Ishikawa (cell line): ENCODE measurements around the gene ZDHHC11.

Experiments used
- CEBPB ChIP-seq: IDR thresholded peaks from 2 replicates; pipeline ENCODE4 v1.6.1; 2012
- CREB1 ChIP-seq: IDR thresholded peaks from 2 replicates; pipeline ENCODE4 v1.6.1; 2012; ENCODE audit warnings: low read depth
- EGR1 ChIP-seq: IDR thresholded peaks from 2 replicates; pipeline ENCODE4 v1.6.1; 2012
- EP300 ChIP-seq: IDR thresholded peaks from 2 replicates; pipeline ENCODE4 v1.6.1; 2012; ENCODE audit warnings: borderline replicate concordance
- FOXM1 ChIP-seq: IDR thresholded peaks from 2 replicates; pipeline ENCODE4 v1.6.1; 2012; ENCODE audit warnings: low read depth, borderline replicate concordance
- NFIC ChIP-seq: IDR thresholded peaks from 2 replicates; pipeline ENCODE4 v1.6.1; 2012
- RAD21 ChIP-seq: IDR thresholded peaks from 2 replicates; pipeline ENCODE4 v1.6.1; 2012; ENCODE audit warnings: low read depth
- TAF1 ChIP-seq: IDR thresholded peaks from 2 replicates; pipeline ENCODE4 v1.6.1; 2012; ENCODE audit warnings: low read depth, mild to moderate bottlenecking
- TCF12 ChIP-seq: IDR thresholded peaks from 2 replicates; pipeline ENCODE4 v1.6.1; 2012; ENCODE audit warnings: low read depth
- TEAD4 ChIP-seq: IDR thresholded peaks from 2 replicates; pipeline ENCODE4 v1.6.1; 2012
- YY1 ChIP-seq: IDR thresholded peaks from 2 replicates; pipeline ENCODE4 v1.6.1; 2012; ENCODE audit warnings: low read depth
- ZBTB7A ChIP-seq: IDR thresholded peaks from 2 replicates; pipeline ENCODE4 v1.6.1; 2012; ENCODE audit warnings: low read depth
- TF ChIP-seq, protein P1 (sequence below): IDR thresholded peaks from 2 replicates; pipeline ENCODE4 v1.6.1; 2012
- TF ChIP-seq, protein P2 (sequence below): IDR thresholded peaks from 2 replicates; pipeline ENCODE4 v1.6.1; 2012
- TF ChIP-seq, protein P3 (sequence below): IDR thresholded peaks from 2 replicates; pipeline ENCODE4 v1.6.1; 2012; ENCODE audit warnings: low read depth, mild to moderate bottlenecking

ZDHHC11 gene

DNA sequence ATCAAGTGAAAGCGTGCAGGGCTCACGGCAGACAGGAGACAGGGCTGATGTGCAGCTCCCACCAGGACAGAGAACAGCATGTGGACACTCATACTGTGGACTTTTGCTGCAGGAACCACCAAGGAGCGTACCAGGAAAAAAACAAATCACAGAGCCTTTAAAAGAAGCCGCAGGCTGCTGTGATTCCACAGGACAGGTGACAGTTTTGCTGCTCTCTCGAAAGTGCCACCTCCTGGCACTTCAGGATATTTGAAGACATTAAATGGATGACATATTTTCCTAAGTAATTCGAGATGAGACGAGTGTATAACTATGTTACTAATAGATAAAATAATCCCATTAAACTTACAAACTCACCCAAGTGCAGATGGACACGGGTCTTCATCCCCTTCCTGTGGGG is 29.3 kb downstream of the ZDHHC11 start:
- TF ChIP-seq EP300 = no peak
- no peak for TF ChIP-seq TEAD4
- TF ChIP-seq CREB1 = no peak

DNA sequence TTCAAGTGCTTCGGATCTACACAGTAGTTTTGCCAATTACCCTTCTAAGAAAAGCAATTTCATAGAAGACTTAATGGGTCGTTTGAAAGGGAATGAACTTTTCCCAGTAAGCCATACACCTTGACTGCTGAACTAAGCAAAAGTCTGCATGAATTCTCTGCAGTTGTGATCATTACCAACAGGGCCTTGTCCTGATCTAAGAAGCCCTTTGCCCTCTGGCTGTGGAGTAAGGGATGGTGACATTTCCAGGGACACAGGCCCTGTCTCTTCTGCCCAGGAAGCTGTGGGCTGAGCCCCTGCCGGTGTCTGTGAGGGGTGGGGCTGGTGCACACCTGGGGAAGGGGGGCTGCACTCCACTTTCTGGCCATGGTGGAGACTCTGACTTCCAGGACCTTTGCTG is 30.5 kb downstream of the ZDHHC11 start:
- TF ChIP-seq FOXM1 (no peak), YY1 (no peak), TCF12 (no peak), TAF1 (no peak), CEBPB (no peak), NFIC (no peak), ZBTB7A (no peak), TEAD4 (no peak), EGR1 (no peak), RAD21 (no peak), EP300 (no peak), CREB1 (no peak)
- TF ChIP-seq, protein P1, sequence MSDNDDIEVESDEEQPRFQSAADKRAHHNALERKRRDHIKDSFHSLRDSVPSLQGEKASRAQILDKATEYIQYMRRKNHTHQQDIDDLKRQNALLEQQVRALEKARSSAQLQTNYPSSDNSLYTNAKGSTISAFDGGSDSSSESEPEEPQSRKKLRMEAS = no peak
- TF ChIP-seq, protein P2, sequence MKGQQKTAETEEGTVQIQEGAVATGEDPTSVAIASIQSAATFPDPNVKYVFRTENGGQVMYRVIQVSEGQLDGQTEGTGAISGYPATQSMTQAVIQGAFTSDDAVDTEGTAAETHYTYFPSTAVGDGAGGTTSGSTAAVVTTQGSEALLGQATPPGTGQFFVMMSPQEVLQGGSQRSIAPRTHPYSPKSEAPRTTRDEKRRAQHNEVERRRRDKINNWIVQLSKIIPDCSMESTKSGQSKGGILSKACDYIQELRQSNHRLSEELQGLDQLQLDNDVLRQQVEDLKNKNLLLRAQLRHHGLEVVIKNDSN = no peak
- TF ChIP-seq, protein P3, sequence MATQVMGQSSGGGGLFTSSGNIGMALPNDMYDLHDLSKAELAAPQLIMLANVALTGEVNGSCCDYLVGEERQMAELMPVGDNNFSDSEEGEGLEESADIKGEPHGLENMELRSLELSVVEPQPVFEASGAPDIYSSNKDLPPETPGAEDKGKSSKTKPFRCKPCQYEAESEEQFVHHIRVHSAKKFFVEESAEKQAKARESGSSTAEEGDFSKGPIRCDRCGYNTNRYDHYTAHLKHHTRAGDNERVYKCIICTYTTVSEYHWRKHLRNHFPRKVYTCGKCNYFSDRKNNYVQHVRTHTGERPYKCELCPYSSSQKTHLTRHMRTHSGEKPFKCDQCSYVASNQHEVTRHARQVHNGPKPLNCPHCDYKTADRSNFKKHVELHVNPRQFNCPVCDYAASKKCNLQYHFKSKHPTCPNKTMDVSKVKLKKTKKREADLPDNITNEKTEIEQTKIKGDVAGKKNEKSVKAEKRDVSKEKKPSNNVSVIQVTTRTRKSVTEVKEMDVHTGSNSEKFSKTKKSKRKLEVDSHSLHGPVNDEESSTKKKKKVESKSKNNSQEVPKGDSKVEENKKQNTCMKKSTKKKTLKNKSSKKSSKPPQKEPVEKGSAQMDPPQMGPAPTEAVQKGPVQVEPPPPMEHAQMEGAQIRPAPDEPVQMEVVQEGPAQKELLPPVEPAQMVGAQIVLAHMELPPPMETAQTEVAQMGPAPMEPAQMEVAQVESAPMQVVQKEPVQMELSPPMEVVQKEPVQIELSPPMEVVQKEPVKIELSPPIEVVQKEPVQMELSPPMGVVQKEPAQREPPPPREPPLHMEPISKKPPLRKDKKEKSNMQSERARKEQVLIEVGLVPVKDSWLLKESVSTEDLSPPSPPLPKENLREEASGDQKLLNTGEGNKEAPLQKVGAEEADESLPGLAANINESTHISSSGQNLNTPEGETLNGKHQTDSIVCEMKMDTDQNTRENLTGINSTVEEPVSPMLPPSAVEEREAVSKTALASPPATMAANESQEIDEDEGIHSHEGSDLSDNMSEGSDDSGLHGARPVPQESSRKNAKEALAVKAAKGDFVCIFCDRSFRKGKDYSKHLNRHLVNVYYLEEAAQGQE = no peak

DNA sequence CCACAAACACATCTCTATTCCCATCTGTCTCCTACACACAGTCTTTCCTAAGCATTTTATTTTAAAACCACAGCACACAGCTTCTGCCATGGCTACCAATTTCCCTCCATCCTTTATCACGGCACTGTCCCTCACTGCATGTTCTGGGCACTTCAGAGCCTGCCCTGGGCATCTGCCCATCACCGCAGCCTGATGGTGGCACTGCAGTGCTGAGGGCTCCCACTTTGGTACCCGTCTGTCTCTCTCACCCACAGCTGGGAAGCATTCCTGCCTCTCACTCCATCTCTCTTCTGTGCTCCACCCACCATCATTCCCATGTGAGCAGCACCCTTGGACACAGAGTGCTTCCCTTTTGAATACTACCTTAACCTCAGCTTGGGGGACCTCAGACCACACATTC is 31.7 kb downstream of the ZDHHC11 start:
- no peak for TF ChIP-seq TEAD4
- no peak for TF ChIP-seq CREB1
- no peak for TF ChIP-seq FOXM1
- no peak for TF ChIP-seq TCF12
- no peak for TF ChIP-seq YY1
- no peak for TF ChIP-seq EP300
- TF ChIP-seq, protein P3 = no peak
- TF ChIP-seq, protein P2 = no peak
- no peak for TF ChIP-seq RAD21
- TF ChIP-seq ZBTB7A = no peak
- TF ChIP-seq NFIC = no peak
- TF ChIP-seq EGR1 = no peak
- no peak for TF ChIP-seq CEBPB
- TF ChIP-seq, protein P1 = no peak
- TF ChIP-seq TAF1 = no peak

DNA sequence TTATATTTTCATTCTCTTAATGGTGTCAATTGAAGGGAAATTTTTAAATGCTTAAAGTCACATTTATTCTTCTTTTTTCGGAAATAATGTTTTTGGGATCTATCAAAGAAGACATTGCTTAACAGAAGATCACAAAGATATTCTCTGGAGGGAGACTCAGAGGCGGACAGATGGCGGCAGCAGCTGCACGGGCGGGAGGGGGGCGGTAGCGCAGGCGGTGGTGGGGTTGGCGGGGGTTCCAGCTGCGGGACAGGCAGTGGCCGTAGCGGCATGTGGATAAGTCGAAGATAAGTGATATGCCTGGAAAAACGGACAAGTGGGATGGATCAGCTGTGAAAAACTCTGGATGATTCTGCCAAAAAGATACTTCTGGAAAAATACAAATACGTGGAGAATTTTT is 34.6 kb downstream of the ZDHHC11 start:
- TF ChIP-seq EGR1 = no peak
- no peak for TF ChIP-seq EP300
- TF ChIP-seq NFIC = no peak
- TF ChIP-seq, protein P1 = no peak
- no peak for TF ChIP-seq ZBTB7A
- no peak for TF ChIP-seq RAD21
- TF ChIP-seq, protein P2 = no peak
- TF ChIP-seq TAF1 = no peak
- no peak for TF ChIP-seq FOXM1

DNA sequence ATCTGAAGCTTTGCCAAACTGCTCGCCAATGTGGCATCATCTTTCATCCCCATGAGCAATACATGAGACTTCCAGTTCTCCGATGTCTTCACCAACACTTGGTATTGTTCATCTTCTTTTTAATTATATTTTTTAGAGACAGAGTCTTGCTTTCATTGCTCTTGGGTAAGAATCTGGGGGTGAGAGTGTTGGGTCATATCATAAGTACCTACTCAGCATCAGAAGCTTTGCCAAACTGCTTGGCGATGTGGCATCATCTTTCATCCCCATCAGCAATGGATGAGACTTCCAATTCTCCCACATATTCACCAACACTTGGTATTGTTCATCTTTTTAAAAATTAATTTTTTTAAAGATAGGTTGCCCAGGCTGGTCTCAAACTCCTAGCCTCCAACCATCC is 35.3 kb downstream of the ZDHHC11 start:
- TF ChIP-seq FOXM1 (no peak), RAD21 (no peak)

DNA sequence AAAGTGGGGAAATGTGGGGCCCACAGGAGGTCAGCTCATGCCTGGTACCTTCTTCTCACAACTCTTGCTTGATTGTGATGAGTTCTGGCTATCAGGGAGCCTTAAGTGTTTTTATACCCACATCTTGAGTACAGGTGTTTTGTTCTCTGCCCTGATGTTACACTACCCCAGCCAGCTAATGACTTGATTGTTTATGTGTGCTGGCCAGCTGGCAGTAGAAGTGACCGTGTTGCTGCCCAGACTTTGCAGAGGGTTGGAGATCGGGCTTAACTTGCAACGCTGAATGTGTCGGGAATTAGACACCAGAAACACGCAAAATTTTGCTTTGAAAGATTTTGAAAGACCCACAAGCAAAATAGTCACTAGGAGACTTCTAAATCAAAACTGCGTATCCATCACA is 49.3 kb downstream of the ZDHHC11 start:
- TF ChIP-seq TCF12 (no peak), CREB1 (no peak), EGR1 (no peak), NFIC (no peak), EP300 (no peak), TEAD4 (no peak), CEBPB (no peak), RAD21 (no peak), YY1 (no peak), TAF1 (no peak), FOXM1 (no peak), ZBTB7A (no peak)
- TF ChIP-seq, protein P2 = no peak
- TF ChIP-seq, protein P3 = no peak
- TF ChIP-seq, protein P1 = no peak
